Globus pallidus (tissue), 1 donor: ENCODE data around the gene TSHZ1.
"Not testable (repeated sequence)": the region's sequence is repeated elsewhere in the genome, so short reads cannot be mapped to it uniquely, and the experiment has no call there.

Source experiments
- DNase-seq: peaks from one replicate; pipeline ENCODE4 v3.0.0-alpha.2; 2015; ENCODE audit warnings: low spot score

TSHZ1 gene

DNA sequence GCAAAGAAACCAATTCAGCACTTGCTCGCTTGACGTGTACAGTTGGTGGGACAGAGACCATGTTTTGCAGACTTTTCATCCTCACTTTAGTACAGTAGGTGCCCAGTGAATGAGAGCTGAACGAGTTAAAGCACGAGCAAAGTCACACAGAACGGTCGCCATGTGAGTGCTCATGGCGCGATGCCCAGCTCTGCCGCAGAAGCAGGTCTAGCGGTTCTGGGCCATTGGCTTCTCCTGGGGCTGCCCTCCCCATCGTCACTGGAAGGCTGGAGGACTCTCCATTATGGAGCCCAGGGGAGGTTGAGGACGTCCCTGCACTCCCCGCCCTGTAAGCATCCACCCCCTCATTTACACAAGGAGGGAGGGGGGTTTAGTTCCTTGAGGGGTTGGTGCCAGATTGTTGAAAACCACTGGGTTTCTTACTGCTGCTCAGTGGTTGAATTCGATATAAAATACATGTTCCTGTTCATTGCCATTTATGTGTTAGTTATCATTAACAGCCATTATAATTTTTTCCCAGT is 26.6 kb upstream of the TSHZ1 start:
- DNase-seq = no peak

DNA sequence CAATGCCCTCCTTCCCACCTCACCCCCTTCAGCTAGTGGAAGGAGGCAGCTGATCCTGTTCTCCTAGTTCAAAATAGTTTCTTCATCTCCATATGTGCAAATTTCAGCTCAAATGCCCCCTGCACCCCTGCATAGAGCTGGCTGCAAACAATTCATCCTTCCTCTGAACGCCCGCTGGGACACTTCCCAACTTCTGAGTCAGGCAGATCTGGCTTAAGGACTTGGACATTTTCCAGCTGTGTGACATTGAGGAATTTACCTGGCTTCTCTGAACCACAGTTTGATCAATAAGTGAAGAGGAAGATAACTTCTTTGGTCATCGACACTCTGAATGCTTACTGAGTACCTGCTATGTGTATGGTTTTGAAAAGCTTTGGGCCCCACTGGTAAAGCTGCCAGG is 25.1 kb upstream of the TSHZ1 start:
- no peak for DNase-seq

DNA sequence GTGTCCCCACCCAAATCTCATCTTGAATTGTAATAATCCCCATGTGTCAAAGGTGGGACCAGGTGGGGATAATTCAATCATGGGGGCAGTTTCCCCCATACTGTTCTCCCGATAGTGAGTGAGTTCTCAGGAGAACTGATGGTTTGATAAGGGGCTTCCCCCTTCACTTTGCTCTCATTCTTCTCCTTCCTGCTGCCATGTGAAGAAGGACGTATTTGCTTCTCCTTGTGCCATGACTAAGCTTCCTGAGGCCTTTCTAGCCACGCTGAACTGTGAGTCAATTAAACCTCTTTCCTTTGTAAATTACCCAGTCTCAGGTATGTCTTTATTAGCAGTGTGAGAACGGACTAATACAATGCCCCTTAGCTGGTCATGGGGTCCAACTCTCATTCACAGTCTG is 22.9 kb upstream of the TSHZ1 start:
- not testable (repeated sequence) for DNase-seq

DNA sequence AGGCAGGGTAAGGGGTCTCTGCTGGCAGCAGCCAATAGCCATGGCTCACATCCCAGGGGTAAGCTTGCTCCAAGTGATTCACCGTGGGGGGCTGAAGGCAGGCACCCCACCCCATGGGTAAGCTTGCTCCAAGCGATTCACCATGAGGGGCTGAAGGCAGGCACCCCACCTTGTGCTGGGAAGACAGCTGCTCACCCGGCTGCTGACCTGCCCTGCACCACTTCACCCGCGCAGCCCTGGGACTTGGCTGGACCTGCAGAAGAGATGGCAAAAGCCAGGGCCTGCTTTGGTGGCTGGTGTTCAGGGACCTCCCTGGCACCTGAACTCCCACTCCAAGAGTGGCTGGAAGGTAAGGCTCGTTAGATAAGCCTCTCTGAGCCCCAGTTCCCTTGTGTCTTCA is 20.9 kb upstream of the TSHZ1 start:
- no peak for DNase-seq

DNA sequence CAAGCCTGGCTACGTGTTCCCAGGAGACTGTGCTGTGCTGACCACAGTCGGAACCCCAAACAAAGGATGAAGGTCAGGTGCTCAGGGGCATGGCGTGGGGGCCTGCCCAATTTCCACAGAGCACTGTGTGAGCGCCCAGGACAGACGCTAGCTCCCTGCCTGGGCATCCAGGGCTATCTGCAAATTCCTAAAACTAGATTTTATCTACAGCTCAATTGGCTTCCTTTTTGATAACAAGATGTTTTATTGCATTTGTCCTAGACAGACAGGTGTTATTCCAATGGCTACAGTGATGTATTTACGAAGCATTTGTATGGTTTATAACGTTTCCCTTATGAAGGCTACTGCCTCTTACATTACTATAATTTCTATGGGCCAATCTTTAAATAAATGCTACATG is 17.7 kb upstream of the TSHZ1 start:
- no peak for DNase-seq

- no peak for DNase-seq
These were observed 12.6 kb upstream of the TSHZ1 start for GRCh38 chr18:75198036-75198435.

GRCh38 chr18:75199327-75199726 is 11.3 kb upstream of the TSHZ1 start:
- DNase-seq = no peak

GRCh38 chr18:75200071-75200470 is 10.5 kb upstream of the TSHZ1 start:
- DNase-seq = no peak

GRCh38 chr18:75200605-75201280 is 9.9 kb upstream of the TSHZ1 start:
- DNase-seq = no peak

DNA sequence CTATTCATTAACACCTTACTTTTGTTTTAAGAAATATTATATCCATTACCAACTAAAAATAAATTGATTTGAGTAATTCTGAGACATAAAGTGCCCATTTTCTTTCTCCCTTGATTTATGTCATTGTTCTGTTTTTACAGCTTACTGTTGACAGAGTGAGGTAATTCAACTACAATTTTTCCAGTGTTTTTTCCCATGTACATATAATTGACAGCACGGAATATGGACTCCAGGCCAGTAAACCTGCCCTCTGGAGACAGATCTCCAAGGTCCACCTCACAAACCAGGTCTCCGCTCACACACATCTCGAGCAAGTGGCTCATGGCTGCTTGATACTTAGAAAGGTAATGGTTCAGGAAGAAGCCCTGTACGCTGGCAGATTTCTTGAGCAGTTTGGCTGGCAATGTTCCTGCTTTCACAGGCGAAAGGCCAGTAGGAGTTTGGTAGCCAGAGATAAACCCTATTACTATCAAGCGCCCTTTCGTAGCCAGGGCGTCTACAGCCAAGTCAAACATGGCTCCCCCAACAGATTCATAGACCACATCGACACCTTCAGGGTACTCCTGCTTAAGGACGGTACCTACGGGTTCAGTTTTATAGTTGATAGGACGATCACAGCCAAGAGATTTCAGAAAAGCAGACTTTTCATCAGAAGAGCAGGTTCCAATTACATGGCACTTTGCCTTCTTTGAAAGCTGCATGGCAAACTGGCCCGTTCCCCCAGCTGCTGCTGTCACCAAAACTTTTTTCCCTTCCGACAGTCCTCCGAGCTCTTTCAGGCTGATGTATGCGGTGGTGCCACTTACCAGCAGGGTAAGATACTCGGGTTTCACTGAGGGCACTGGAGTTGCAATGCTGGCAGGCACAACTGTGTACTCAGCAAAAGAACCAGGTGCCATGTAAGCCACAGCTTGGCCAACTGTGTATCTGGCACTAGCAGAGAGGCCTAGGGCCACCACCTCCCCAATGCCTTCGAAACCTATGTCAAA is 9.0 kb upstream of the TSHZ1 start:
- no peak for DNase-seq

DNA sequence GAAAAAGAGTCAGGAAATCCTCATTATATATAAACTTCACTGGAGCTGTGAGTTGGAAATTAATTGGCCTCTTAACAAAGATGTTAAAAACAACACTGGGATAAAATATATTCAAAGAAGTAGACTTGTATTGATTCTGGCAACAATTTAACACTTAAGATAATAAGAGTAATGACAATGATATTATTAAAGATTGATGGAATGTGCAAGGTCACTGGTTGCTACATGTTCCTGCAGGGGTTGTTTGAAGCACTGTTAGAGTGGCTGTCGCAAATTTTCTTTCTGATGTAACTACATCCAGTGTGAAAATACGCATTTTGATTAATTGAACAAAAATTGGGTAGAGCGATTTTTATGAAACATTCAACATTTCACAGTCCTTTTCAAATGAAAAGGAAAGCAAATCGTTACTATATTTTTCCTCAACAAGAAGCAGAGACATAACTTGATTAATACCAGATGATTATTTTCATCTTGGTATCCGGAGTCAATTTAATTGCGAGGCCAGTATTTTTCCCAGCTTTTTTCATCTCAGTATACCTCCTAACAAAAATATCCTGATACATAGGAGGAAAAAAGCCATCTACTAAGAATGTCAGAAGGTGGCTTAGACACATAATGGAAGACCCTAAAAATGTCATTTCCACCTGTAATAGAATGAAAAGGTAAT is 7.8 kb upstream of the TSHZ1 start:
- DNase-seq = no peak

GRCh38 chr18:75203416-75204268 is 7.0 kb upstream of the TSHZ1 start:
- peak; percentile 68 for DNase-seq

DNA sequence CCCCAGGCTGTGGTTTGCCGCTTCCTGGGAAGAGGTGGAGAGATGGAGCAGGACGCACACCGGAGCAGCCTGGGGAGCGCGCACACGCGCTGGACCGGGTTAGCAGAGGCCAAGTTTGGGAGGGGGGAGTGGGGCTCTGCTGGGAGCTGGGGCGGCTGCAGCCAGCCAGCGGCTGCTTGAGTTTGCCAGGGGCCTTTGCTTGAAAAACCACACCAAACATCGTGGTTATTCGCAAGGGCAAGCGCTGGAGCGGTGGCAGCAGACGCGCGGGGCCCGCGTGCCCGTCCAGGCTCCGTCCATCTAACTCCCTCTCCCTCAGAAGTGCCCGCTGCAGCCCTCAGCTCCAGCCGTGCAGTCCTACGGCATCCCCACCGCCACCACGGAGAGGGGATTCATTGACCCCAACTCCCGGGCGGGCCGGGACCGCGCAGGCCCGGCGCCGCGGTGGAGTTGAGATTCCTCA is 6.3 kb upstream of the TSHZ1 start:
- peak; percentile 40 for DNase-seq

DNA sequence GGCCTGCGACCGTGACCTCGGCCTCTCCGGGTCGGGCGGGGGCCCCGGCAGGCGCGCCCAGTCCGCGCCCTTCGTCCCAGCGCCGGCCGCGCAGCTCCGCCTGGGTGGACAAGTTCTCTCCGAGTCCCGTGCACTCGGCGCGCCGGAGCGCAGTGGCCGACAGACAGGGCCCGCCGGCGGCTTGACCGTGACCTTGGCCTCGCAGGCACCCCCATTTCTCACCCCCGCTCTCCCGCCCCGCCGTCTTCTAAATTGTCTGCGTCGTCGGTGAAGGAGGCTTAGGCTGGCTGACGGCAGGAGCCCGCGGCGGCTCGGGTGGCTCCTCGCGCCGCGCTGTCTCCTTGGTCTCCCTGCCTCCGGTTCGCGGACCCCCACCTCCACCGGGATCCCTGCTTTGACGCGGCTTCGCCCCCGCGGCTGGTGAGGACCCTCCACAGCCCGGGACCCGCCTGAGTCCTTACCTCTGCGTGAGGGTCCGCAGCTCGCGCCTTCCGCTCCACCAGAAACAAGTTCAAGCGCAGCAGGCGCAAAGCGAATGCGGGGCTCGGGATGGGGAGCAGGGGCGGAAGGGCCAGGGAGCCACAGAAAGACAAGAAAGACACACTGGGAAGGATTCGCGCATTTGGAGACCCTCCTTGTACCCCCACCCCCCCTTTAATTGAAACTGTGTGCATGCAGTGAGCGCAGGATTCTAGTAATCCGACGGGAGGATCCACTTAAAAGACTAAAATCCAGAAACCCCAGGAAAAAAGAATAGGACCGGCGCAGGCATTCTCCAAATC is 5.7 kb upstream of the TSHZ1 start:
- no peak for DNase-seq

DNA sequence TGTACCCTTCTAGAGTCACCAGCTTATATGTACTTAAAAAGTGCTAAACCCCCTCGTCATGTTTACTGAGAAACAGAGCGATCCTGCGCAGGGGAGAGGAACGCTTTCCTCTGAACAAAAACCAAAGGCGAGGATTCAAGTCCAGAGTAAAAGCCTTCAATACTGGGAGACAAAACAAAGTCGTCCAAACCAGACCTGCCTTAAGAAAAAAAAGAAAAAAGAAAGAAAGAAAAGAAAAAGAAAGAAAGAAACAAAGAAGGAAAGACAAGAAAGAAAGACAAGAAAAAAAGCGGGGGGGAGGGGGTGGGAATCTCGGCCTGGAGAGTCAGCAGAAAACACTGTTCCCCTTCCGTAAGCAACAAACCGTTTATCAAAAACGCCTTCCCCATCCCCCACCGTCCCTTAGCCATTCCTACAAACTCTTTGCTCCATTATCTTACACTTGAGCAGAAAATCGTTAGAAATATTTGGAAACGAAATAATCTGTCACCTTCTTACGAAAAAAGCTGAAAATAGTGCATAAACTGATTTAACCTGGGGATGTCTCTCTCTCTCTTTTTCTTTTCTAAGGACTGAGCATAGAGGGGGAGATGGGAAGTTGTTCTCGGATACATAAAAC is 5.0 kb upstream of the TSHZ1 start:
- DNase-seq = no peak

- no peak for DNase-seq
These were observed 3.9 kb upstream of the TSHZ1 start for GRCh38 chr18:75206452-75207309.

DNA sequence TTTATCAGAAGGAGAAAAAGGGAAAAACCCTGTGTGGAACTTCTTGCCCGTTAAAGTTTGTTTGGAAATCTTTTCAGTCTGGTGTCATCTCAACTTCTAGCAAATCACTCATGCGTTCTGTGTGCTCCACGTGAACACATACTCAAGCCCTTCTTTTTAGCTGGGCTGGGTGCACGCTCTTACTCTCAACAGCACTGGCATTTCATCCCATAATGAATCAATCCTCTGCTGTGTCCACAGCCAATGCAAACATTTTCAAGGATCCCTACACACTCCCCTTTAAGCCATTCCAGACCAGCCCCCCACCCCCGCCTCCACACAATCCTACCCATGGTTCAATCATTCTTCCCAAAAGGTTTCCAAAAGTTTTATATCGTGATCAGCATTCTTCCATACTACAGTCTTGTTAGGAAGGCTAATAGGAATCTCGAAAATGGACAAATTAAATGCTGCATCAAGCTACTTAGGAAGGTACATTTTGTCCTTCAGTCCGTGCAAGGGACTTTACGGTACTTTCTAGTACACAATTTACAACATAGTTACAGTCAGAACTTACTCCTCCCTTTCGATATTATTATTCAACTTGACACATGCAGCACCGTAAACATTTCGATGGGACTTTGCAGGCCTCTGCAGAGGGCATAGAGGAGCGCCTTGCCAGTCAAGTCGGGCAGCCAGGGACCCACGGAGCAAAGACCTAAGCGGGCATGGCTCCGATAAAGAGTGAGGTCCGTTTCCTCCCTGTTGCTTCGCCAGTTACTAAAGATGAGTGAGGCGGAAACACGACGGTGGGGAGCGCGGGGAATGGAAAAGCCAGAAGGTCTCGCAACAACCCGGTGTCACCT is 3.1 kb upstream of the TSHZ1 start:
- no peak for DNase-seq

GRCh38 chr18:75208155-75208835 is 2.3 kb upstream of the TSHZ1 start:
- DNase-seq = no peak
